GM23338 (cell line): ENCODE data around the gene CHAD. TPM values are rescaled to one million over a fixed set of nuclear protein-coding genes. Genes with fewer than 3 reads are reported as not detected.

Experiments used
- ATAC-seq: fragments of 200-7000 bp; cut with Tn5 transposase; 3 replicates; pipeline ENCODE4 v1.9.1; 2020
- DNase-seq: peaks from one replicate; pipeline ENCODE4 v3.0.0-alpha.2; 2015; ENCODE audit warnings: low spot score
- H2AFZ ChIP-seq: fragments of 200-600 bp; sonication (generic); 2 replicates; pipeline ENCODE4 v1.8.0; 2016; ENCODE audit warnings: antibody characterized with exemption, mild to moderate bottlenecking, moderate library complexity
- H3F3A ChIP-seq: fragments of 200-600 bp; sonication (generic); replicated peaks from 2 replicates; pipeline ENCODE4 v1.8.0; 2017; ENCODE audit warnings: antibody characterized with exemption, mixed run types, low read depth
- H3K27ac ChIP-seq: fragments of 200-600 bp; sonication (generic); 2 replicates; pipeline ENCODE4 v1.6.1; 2016; ENCODE audit warnings: low read depth
- H3K27me3 ChIP-seq: fragments of 200-600 bp; sonication (generic); 2 replicates; pipeline ENCODE4 v1.8.0; 2016; ENCODE audit warnings: mild to moderate bottlenecking, mixed run types, moderate library complexity; ENCODE audit not compliant: insufficient read depth
- H3K36me3 ChIP-seq: fragments of 200-600 bp; sonication (generic); 2 replicates; pipeline ENCODE4 v1.8.0; 2016; ENCODE audit warnings: mild to moderate bottlenecking; ENCODE audit not compliant: insufficient read depth
- H3K4me1 ChIP-seq: fragments of 200-600 bp; sonication (generic); 2 replicates; pipeline ENCODE4 v1.8.0; 2016; ENCODE audit warnings: mild to moderate bottlenecking, moderate library complexity; ENCODE audit not compliant: insufficient read depth
- H3K4me2 ChIP-seq: fragments of 200-600 bp; sonication (generic); 2 replicates; pipeline ENCODE4 v1.7.1; 2017; ENCODE audit warnings: mixed run types
- H3K4me3 ChIP-seq: fragments of 200-600 bp; sonication (generic); 2 replicates; pipeline ENCODE4 v1.6.1; 2016; ENCODE audit warnings: mixed run types
- H3K79me2 ChIP-seq: fragments of 200-600 bp; sonication (generic); replicated peaks from 2 replicates; pipeline ENCODE4 v1.8.0; 2017; ENCODE audit warnings: mild to moderate bottlenecking; ENCODE audit not compliant: insufficient read depth
- H3K9me2 ChIP-seq: fragments of 200-600 bp; sonication (generic); 2 replicates; pipeline ENCODE4 v1.8.0; 2017; ENCODE audit not compliant: insufficient read depth
- H4K20me1 ChIP-seq: fragments of 200-600 bp; sonication (generic); replicated peaks from 2 replicates; pipeline ENCODE4 v1.8.0; 2017; ENCODE audit warnings: mild to moderate bottlenecking; ENCODE audit not compliant: insufficient read depth
- H3K27ac Mint-ChIP-seq: 2 replicates; pipeline ENCODE4 v1.8.0; 2020; ENCODE audit warnings: inconsistent platforms, mild to moderate bottlenecking, moderate library complexity, mixed read lengths
- H3K27me3 Mint-ChIP-seq: 3 replicates; pipeline ENCODE4 v1.8.0; 2022; ENCODE audit warnings: low read depth, mild to moderate bottlenecking, moderate library complexity, mixed read lengths, inconsistent platforms; ENCODE audit not compliant: insufficient read depth, poor library complexity
- H3K36me3 Mint-ChIP-seq: 3 replicates; pipeline ENCODE4 v1.8.0; 2021; ENCODE audit warnings: low read depth, mild to moderate bottlenecking, inconsistent platforms, moderate library complexity, mixed read lengths
- H3K4me1 Mint-ChIP-seq: 3 replicates; pipeline ENCODE4 v1.8.0; 2020; ENCODE audit warnings: mild to moderate bottlenecking, inconsistent platforms, mixed read lengths
- H3K4me3 Mint-ChIP-seq: 3 replicates; pipeline ENCODE4 v1.8.0; 2021; ENCODE audit warnings: moderate library complexity, mild to moderate bottlenecking, inconsistent platforms, mixed read lengths
- H3K9me3 Mint-ChIP-seq: 3 replicates; pipeline ENCODE4 v1.8.0; 2020; ENCODE audit warnings: moderate library complexity, mild to moderate bottlenecking, inconsistent platforms, mixed read lengths
- CREB1 ChIP-seq: fragments of 250-450 bp; sonication (Bioruptor Pico); IDR thresholded peaks from 2 replicates; pipeline ENCODE4 v1.5.0; 2020; ENCODE audit warnings: low read depth, mild to moderate bottlenecking, moderate library complexity
- EZH2 ChIP-seq: fragments of 200-600 bp; sonication (generic); IDR thresholded peaks from one replicate; pipeline ENCODE4 v1.8.0; 2017; ENCODE audit warnings: antibody characterized with exemption, mild to moderate bottlenecking, low read depth; ENCODE audit not compliant: unreplicated experiment
- EZH2phosphoT487 ChIP-seq: fragments of 200-600 bp; sonication (generic); IDR thresholded peaks from one replicate; pipeline ENCODE4 v1.8.1; 2018; ENCODE audit warnings: antibody characterized with exemption; ENCODE audit not compliant: unreplicated experiment
- JUNB ChIP-seq: IDR thresholded peaks from one replicate; pipeline ENCODE4 v1.6.1; 2016; ENCODE audit warnings: antibody characterized with exemption; ENCODE audit not compliant: unreplicated experiment
- NANOG ChIP-seq: IDR thresholded peaks from 2 replicates; pipeline ENCODE4 v1.6.1; 2016; ENCODE audit warnings: antibody characterized with exemption, borderline replicate concordance
- POLR2AphosphoS5 ChIP-seq: IDR thresholded peaks from 2 replicates; pipeline ENCODE4 v1.6.1; 2016; ENCODE audit warnings: antibody characterized with exemption, low read depth
- STAT1 ChIP-seq: IDR thresholded peaks from one replicate; pipeline ENCODE4 v1.6.1; 2016; ENCODE audit warnings: antibody characterized with exemption; ENCODE audit not compliant: unreplicated experiment
- ZNF114 ChIP-seq: fragments of 250-450 bp; sonication (Bioruptor Pico); IDR thresholded peaks from 2 replicates; pipeline ENCODE4 v1.5.0; 2020; ENCODE audit warnings: mild to moderate bottlenecking, moderate library complexity
- ZNF331 ChIP-seq: fragments of 250-450 bp; sonication (Bioruptor Pico); IDR thresholded peaks from 2 replicates; pipeline ENCODE4 v1.5.0; 2020; ENCODE audit warnings: low read depth, mild to moderate bottlenecking, moderate library complexity
- polyA plus RNA-seq: library from polyadenylated mRNA; unstranded; fragments of >200 nt; fragmentation: Nextera tagmentation; extraction: Ambion mirVana; gene quantifications from 2 replicates; pipeline ENCODE4 v1.2.1, GENCODE V29; 2016
- total RNA-seq: library from RNA; depleted of rRNA; stranded (reverse); fragments of >200 nt; shearing (Covaris generic); gene quantifications from 2 replicates; pipeline ENCODE4 v1.2.3, GENCODE V29; 2014
- TF ChIP-seq, protein P1 (sequence below): IDR thresholded peaks from one replicate; pipeline ENCODE4 v1.6.1; 2018; ENCODE audit warnings: antibody characterized with exemption; ENCODE audit not compliant: unreplicated experiment
- TF ChIP-seq, protein P2 (sequence below): fragments of 250-450 bp; sonication (Bioruptor Pico); IDR thresholded peaks from 2 replicates; pipeline ENCODE4 v1.5.0; 2020; ENCODE audit warnings: mild to moderate bottlenecking, moderate library complexity
- TF ChIP-seq, protein P3 (sequence below), 2 experiments: fragments of 200-600 bp in 1 of 2; sonication (generic) in 1 of 2; conservative IDR thresholded peaks; 2 replicates each; pipeline versions ENCODE4 v1.5.1 to v1.6.1; 2016 to 2017; ENCODE audit warnings: antibody characterized with exemption in 2 of 2, low read depth in 2 of 2, mild to moderate bottlenecking in 2 of 2, moderate library complexity in 1 of 2
- TF ChIP-seq, protein P4 (sequence below): IDR thresholded peaks from 2 replicates; pipeline ENCODE4 v1.6.1; 2016; ENCODE audit warnings: antibody characterized with exemption

CHAD gene
- total and polyA plus RNA-seq, 2 experiments from 2014 or later, result 0.18 TPM; not detected in 1

DNA sequence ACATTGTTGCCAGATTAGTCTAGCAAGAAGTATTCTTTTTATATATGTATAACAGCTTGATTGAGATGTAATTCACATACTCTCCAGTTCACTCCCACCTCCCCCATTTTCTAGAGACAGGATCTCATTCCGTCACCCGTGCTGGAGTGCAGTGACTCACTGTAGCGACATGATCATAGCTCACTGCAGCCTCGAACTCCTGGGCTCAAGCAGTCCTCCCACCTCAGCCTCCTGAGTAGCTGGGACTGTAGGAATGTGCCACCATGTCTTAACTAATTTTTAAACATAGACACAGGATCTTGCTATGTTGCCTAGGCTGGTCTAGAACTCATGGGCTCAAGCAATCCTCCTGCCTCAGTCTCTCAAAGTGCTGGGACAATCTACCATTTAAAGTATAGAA, 6.7 kb upstream of the CHAD start:
- Histone ChIP-seq H3K27ac (no peak overlapping the region), H2AFZ (no peak overlapping the region), H4K20me1 (peaks cover under 1% of the 10 kb centered on the region; the same call in 1 of the 2 replicates), H3K9me2 (no peaks in the 10 kb centered on the region), H3K4me2 (peak overlapping the region; percentile 74; the same call in 1 of the 2 replicates), H3K4me1 (peaks cover 10% of the 10 kb centered on the region; the same call in 1 of the 2 replicates), H3K79me2 (no peaks in the 10 kb centered on the region), H3K27me3 (peaks cover 11% of the 10 kb centered on the region; the same call in 1 of the 2 replicates), H3K36me3 (no peaks in the 10 kb centered on the region), H3K4me3 (peak overlapping the region; percentile 45; the same call in 1 of the 2 replicates), H3F3A (0 out of 2 replicates have a peak, but pooled peaks cover 16% of the 10 kb centered on the region)
- H3K9me3 Mint-ChIP-seq, result no peaks in the 10 kb centered on the region; the same call in 2 of the 3 replicates
- H3K27ac Mint-ChIP-seq, result no peak overlapping the region
- TF ChIP-seq POLR2AphosphoS5 (no peak), ZNF331 (no peak), EZH2 (no peak), CREB1 (CRISPR knock-in tag) (no peak), ZNF114 (no peak), NANOG (no peak), STAT1 (no peak), JUNB (no peak), EZH2phosphoT487 (no peak)
- TF ChIP-seq, protein P1, sequence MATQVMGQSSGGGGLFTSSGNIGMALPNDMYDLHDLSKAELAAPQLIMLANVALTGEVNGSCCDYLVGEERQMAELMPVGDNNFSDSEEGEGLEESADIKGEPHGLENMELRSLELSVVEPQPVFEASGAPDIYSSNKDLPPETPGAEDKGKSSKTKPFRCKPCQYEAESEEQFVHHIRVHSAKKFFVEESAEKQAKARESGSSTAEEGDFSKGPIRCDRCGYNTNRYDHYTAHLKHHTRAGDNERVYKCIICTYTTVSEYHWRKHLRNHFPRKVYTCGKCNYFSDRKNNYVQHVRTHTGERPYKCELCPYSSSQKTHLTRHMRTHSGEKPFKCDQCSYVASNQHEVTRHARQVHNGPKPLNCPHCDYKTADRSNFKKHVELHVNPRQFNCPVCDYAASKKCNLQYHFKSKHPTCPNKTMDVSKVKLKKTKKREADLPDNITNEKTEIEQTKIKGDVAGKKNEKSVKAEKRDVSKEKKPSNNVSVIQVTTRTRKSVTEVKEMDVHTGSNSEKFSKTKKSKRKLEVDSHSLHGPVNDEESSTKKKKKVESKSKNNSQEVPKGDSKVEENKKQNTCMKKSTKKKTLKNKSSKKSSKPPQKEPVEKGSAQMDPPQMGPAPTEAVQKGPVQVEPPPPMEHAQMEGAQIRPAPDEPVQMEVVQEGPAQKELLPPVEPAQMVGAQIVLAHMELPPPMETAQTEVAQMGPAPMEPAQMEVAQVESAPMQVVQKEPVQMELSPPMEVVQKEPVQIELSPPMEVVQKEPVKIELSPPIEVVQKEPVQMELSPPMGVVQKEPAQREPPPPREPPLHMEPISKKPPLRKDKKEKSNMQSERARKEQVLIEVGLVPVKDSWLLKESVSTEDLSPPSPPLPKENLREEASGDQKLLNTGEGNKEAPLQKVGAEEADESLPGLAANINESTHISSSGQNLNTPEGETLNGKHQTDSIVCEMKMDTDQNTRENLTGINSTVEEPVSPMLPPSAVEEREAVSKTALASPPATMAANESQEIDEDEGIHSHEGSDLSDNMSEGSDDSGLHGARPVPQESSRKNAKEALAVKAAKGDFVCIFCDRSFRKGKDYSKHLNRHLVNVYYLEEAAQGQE, result no peak
- TF ChIP-seq, protein P2, sequence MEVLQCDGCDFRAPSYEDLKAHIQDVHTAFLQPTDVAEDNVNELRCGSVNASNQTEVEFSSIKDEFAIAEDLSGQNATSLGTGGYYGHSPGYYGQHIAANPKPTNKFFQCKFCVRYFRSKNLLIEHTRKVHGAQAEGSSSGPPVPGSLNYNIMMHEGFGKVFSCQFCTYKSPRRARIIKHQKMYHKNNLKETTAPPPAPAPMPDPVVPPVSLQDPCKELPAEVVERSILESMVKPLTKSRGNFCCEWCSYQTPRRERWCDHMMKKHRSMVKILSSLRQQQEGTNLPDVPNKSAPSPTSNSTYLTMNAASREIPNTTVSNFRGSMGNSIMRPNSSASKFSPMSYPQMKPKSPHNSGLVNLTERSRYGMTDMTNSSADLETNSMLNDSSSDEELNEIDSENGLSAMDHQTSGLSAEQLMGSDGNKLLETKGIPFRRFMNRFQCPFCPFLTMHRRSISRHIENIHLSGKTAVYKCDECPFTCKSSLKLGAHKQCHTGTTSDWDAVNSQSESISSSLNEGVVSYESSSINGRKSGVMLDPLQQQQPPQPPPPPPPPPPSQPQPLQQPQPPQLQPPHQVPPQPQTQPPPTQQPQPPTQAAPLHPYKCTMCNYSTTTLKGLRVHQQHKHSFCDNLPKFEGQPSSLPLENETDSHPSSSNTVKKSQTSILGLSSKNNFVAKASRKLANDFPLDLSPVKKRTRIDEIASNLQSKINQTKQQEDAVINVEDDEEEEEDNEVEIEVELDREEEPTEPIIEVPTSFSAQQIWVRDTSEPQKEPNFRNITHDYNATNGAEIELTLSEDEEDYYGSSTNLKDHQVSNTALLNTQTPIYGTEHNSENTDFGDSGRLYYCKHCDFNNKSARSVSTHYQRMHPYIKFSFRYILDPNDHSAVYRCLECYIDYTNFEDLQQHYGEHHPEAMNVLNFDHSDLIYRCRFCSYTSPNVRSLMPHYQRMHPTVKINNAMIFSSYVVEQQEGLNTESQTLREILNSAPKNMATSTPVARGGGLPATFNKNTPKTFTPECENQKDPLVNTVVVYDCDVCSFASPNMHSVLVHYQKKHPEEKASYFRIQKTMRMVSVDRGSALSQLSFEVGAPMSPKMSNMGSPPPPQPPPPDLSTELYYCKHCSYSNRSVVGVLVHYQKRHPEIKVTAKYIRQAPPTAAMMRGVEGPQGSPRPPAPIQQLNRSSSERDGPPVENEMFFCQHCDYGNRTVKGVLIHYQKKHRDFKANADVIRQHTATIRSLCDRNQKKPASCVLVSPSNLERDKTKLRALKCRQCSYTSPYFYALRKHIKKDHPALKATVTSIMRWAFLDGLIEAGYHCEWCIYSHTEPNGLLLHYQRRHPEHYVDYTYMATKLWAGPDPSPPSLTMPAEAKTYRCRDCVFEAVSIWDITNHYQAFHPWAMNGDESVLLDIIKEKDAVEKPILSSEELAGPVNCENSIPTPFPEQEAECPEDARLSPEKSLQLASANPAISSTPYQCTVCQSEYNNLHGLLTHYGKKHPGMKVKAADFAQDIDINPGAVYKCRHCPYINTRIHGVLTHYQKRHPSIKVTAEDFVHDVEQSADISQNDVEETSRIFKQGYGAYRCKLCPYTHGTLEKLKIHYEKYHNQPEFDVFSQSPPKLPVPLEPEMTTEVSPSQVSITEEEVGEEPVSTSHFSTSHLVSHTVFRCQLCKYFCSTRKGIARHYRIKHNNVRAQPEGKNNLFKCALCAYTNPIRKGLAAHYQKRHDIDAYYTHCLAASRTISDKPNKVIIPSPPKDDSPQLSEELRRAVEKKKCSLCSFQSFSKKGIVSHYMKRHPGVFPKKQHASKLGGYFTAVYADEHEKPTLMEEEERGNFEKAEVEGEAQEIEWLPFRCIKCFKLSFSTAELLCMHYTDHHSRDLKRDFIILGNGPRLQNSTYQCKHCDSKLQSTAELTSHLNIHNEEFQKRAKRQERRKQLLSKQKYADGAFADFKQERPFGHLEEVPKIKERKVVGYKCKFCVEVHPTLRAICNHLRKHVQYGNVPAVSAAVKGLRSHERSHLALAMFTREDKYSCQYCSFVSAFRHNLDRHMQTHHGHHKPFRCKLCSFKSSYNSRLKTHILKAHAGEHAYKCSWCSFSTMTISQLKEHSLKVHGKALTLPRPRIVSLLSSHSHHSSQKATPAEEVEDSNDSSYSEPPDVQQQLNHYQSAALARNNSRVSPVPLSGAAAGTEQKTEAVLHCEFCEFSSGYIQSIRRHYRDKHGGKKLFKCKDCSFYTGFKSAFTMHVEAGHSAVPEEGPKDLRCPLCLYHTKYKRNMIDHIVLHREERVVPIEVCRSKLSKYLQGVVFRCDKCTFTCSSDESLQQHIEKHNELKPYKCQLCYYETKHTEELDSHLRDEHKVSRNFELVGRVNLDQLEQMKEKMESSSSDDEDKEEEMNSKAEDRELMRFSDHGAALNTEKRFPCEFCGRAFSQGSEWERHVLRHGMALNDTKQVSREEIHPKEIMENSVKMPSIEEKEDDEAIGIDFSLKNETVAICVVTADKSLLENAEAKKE, result no peak
- TF ChIP-seq, protein P3, sequence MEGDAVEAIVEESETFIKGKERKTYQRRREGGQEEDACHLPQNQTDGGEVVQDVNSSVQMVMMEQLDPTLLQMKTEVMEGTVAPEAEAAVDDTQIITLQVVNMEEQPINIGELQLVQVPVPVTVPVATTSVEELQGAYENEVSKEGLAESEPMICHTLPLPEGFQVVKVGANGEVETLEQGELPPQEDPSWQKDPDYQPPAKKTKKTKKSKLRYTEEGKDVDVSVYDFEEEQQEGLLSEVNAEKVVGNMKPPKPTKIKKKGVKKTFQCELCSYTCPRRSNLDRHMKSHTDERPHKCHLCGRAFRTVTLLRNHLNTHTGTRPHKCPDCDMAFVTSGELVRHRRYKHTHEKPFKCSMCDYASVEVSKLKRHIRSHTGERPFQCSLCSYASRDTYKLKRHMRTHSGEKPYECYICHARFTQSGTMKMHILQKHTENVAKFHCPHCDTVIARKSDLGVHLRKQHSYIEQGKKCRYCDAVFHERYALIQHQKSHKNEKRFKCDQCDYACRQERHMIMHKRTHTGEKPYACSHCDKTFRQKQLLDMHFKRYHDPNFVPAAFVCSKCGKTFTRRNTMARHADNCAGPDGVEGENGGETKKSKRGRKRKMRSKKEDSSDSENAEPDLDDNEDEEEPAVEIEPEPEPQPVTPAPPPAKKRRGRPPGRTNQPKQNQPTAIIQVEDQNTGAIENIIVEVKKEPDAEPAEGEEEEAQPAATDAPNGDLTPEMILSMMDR (conservative IDR thresholded peaks at IDR 0.05; ENCODE audit: low read depth in 2 of 2), result no peak
- TF ChIP-seq, protein P4, sequence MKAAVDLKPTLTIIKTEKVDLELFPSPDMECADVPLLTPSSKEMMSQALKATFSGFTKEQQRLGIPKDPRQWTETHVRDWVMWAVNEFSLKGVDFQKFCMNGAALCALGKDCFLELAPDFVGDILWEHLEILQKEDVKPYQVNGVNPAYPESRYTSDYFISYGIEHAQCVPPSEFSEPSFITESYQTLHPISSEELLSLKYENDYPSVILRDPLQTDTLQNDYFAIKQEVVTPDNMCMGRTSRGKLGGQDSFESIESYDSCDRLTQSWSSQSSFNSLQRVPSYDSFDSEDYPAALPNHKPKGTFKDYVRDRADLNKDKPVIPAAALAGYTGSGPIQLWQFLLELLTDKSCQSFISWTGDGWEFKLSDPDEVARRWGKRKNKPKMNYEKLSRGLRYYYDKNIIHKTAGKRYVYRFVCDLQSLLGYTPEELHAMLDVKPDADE, result no peak
- peaks cover 7% of the 10 kb centered on the region for H3K36me3 Mint-ChIP-seq
- H3K4me1 Mint-ChIP-seq, result peaks cover 23% of the 10 kb centered on the region
- DNase-seq (no peak), ATAC-seq (no peak)
- peaks cover 14% of the 10 kb centered on the region for H3K27me3 Mint-ChIP-seq
- H3K4me3 Mint-ChIP-seq, result no peak overlapping the region; the same call in 2 of the 3 replicates
